HS-5 (cell line): Measurements from ENCODE around the gene EFCAB8.
"Not testable (repeated sequence)": the region's sequence is repeated elsewhere in the genome, so short reads cannot be mapped to it uniquely, and the experiment has no call there.

Source experiments
- DNase-seq: peaks from one replicate; pipeline ENCODE4 v3.0.0-alpha.2; 2012; ENCODE audit warnings: low read depth

The EFCAB8 gene

GRCh38 chr20:32842688-32843524, 15.8 kb upstream of the EFCAB8 start:
- DNase-seq, result no peak

- no peak for DNase-seq
Measured at GRCh38 chr20:32845786-32846185, 12.9 kb upstream of the EFCAB8 start.

- no peak for DNase-seq
Measured at GRCh38 chr20:32846852-32847251, 11.9 kb upstream of the EFCAB8 start.

- DNase-seq, result no peak
Measured at GRCh38 chr20:32847964-32848363, 10.8 kb upstream of the EFCAB8 start.

GRCh38 chr20:32848846-32849245, 9.9 kb upstream of the EFCAB8 start:
- DNase-seq, result no peak

- no peak for DNase-seq
Measured at GRCh38 chr20:32849577-32849976, 9.1 kb upstream of the EFCAB8 start.

GRCh38 chr20:32855387-32855786, 3.3 kb upstream of the EFCAB8 start:
- DNase-seq, result no peak

GRCh38 chr20:32858189-32858588, 534 bp upstream of the EFCAB8 start:
- DNase-seq, result no peak

- no peak for DNase-seq
Measured at GRCh38 chr20:32861446-32861845, 2.7 kb downstream of the EFCAB8 start.

- no peak for DNase-seq
Measured at GRCh38 chr20:32869562-32869961, 10.8 kb downstream of the EFCAB8 start.

- not testable (repeated sequence) for DNase-seq
Measured at GRCh38 chr20:32870526-32870925, 11.8 kb downstream of the EFCAB8 start.

- no peak for DNase-seq
Measured at GRCh38 chr20:32870985-32871384, 12.3 kb downstream of the EFCAB8 start.

- DNase-seq, result no peak
Measured at GRCh38 chr20:32871627-32872160, 13.0 kb downstream of the EFCAB8 start.

- no peak for DNase-seq
Measured at GRCh38 chr20:32872266-32872665, 13.5 kb downstream of the EFCAB8 start.

- no peak for DNase-seq
Measured at GRCh38 chr20:32875673-32876072, 16.9 kb downstream of the EFCAB8 start.

- DNase-seq, result no peak
Measured at GRCh38 chr20:32877507-32877906, 18.8 kb downstream of the EFCAB8 start.

- DNase-seq, result no peak
Measured at GRCh38 chr20:32878820-32879219, 20.1 kb downstream of the EFCAB8 start.

- DNase-seq, result no peak
Measured at GRCh38 chr20:32879538-32879937, 20.8 kb downstream of the EFCAB8 start.

- DNase-seq, result no peak
Measured at GRCh38 chr20:32880635-32881034, 21.9 kb downstream of the EFCAB8 start.

GRCh38 chr20:32883081-32883480, 24.4 kb downstream of the EFCAB8 start:
- DNase-seq, result no peak

- DNase-seq, result no peak
Measured at GRCh38 chr20:32885185-32885584, 26.5 kb downstream of the EFCAB8 start.

- DNase-seq, result no peak
Measured at GRCh38 chr20:32885952-32886351, 27.2 kb downstream of the EFCAB8 start.

- no peak for DNase-seq
Measured at GRCh38 chr20:32886652-32887051, 27.9 kb downstream of the EFCAB8 start.

- no peak for DNase-seq
Measured at GRCh38 chr20:32887492-32887891, 28.8 kb downstream of the EFCAB8 start.
